ENCODE measurements around the gene THRB.

Gene THRB

DNA sequence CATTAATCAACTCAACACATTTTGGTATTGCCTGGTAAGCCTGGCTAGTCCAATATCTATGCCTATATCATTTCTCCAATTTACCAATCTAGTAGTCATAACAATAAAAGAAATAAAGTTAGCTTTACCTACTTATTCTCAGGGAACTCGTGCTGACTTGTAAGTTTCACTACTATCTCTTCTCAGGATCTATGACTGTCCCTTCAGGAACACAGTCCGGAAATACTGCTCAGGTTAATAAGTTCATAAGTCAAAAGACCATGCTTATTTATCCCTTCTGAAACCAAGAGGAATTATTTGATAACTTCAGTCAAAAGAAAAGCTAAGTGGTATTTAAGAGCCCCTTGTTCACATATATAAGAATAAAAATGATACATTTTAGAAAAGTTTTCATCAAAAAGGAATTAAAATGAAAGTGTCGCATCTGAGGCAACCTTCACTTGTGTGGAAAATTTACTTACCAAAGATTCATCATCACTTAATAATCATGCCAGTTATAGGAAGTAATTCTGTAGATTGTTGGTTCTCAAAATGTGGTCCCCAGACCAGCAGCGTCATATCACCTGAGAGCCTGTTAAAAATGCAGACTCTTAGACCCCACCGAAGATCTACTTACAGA, 15.5 kb upstream of the THRB start:
- no peak for DNase-seq

DNA sequence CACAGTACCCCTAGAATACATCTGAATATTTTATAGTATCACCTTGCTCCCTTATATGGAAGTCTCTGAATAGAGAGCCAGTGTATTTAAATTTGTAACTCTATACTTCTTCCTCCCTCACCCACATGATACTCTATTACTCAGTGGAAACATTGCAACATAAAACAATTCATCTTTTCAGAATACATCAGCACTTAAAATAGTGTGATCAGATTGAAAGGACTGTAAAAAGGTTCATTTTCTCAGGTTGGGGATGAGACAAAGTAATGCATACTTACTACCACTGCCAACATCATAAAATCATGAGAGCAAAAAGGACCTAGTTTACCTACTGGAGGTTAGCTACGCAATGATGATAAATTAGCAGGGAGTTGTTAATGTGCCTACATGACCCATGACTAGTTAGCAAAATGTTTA, 13.8 kb upstream of the THRB start:
- DNase-seq = no peak

GRCh38 chr3:24507776-24508422, 13.2 kb upstream of the THRB start:
- no peak for DNase-seq

DNA sequence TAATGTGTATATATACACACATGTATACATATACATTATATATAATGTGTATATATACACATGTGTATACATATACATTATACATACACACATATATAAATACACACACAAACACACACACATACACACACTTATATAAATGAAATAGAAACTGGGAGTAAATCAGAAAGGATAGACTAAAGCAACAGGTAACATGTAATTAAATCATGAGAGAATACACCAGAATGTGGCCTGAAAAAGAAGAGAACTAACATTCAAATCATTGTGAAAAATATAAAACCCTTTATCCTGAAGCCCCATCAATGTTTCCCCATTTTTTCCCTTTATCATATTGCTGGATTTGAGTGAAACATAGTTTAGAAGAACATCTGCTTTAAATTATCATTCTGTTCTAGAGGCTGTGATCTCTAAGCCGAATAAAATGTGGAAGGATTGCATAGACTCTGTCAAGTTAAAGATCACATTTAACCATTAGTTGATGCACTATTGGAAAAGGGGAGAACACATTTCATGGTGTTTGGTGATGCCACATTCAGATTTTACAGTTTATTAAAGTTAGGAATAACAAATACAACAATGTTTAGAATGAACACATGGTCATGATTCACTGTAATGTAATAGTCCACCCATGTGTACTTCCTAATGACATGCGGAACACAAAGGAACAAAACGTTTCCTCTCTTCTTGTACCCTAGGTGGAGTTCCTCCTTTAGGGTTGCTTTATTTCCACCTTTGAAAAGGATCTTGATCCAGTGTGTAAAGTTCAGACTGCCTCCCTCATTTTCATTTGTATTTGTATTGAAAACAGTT, 12.5 kb upstream of the THRB start:
- no peak for DNase-seq

DNA sequence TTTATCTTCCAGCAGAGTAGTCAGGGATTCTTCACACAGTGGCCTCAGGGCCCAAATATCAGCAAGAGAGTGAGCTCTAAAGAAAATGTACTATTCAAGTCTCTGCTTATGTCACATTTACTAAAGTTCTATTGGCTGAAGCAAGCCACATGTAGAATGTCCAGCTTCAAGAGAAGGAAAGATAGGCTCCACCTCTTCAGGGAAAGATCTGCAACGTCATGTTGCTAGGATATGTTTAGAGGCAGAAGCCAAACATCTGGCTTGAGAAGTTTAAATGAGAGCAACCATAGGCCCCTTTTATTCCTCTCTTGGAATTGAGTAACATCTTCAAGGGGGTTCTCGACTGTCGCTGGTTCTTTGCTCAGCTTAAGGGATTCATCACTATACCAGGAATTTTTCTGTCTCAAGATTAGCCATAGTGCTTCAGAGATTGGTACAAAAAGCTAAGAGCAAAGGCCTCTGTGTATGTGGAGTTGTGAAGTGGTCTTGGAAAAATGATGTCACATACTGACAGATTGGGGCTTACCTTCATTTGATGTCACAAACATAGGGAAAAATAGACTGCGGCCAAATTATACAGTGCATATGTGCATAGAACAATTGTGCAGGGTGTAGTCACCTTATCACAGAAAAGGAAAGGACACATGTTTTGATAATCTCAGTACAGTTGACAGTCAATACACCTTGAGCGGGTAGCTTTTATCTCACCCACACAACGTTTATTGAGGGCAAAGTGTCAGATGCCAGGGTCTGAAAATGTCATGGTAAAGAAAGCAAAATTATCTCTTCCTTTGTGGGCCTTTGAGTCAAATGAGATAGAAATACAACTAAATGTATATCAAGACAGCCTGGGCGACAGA, 11.3 kb upstream of the THRB start:
- no peak for DNase-seq

GRCh38 chr3:24504772-24505171, 10.1 kb upstream of the THRB start:
- no peak for DNase-seq

- DNase-seq = no peak
Observed at GRCh38 chr3:24503616-24504113, 9.0 kb upstream of the THRB start.

GRCh38 chr3:24502690-24503089, 8.0 kb upstream of the THRB start:
- DNase-seq = no peak

GRCh38 chr3:24500806-24501205, 6.2 kb upstream of the THRB start:
- DNase-seq = no peak

GRCh38 chr3:24499991-24500390, 5.3 kb upstream of the THRB start:
- no peak for DNase-seq

DNA sequence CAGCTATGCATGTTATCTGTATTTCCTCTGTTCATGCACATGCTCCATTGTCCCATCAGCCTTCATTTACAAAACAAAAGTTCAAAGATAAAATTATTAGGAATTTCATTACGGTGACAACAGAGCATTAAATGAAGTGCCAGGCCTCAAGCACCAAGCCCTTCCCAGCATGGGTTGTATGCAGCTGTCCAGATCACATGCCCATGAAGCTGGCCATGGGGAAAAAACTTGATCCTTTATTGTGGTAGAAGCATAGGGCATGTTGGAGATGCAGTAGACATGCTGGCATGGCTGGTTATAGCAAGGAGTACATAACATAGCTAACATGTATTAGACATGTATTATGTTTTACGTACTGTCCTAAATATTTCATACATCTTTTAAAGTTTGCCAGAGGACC, 4.1 kb upstream of the THRB start:
- no peak for DNase-seq

DNA sequence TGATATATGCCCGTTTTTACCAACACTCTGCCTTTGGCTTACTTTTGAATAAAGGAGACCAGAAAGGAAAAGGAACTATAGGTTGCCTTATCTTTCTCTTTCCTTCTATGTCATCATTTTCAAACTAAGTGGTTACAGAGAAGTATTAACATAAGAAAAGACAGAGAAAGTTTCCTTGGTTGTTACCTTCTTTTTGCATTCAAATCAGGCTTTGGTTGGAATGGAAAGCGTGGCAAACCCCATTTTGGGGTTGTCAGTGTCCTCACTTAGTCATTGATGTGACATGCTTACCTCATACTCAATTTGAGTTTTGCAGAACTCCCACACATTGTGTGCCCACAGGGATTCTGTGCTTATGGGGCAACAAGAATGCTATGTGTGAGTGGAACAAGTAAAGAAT, 3.7 kb upstream of the THRB start:
- DNase-seq = no peak

- no peak for DNase-seq
Observed at GRCh38 chr3:24497942-24498341, 3.3 kb upstream of the THRB start.

DNA sequence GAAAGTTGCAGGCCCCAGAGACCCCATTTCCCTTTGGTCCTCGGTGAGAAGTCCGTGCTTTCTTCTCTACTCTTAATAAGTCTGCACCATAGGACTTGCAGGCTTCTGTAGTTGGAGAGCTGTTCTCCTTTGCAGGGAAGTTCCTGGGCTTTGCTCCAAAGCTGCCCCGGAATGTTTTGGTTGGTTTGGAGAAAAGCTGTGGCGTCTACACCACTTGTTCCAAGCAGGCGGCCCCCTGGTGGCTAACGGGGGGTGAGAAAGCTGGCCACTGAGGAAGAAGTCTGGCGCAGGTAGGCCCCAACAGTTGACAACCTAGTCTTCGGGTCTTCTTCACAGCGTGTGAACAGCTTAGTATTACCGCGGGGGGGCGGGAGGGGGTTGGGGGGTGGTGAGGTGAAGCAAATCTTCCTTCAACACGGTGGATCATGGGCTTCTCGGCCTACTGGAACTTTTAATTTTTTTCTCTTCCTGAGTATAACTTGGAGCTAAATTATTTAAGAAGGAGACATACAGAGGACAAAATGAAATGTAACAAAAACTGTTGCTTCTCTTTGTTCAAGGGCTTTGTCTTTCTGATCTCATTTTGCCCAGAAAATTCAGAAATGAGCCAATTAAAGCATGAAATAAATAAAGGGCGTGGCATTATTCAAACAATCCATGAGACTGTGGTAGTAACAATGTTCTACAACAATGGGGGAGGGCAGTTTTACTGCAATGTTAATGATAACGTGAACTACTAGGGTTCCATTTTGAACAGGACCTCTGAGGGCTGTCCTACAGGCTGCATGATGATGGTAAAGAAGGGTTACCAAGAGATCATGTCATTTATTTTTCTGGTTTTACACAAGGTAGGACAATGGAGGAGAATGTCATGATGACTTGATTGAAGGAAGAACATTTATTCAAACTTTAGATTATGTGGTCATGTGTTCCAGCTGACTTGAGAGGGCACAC, 2.2 kb upstream of the THRB start:
- DNase-seq = no peak

- DNase-seq = no peak
Observed at GRCh38 chr3:24495326-24495994, 810 bp upstream of the THRB start.

DNA sequence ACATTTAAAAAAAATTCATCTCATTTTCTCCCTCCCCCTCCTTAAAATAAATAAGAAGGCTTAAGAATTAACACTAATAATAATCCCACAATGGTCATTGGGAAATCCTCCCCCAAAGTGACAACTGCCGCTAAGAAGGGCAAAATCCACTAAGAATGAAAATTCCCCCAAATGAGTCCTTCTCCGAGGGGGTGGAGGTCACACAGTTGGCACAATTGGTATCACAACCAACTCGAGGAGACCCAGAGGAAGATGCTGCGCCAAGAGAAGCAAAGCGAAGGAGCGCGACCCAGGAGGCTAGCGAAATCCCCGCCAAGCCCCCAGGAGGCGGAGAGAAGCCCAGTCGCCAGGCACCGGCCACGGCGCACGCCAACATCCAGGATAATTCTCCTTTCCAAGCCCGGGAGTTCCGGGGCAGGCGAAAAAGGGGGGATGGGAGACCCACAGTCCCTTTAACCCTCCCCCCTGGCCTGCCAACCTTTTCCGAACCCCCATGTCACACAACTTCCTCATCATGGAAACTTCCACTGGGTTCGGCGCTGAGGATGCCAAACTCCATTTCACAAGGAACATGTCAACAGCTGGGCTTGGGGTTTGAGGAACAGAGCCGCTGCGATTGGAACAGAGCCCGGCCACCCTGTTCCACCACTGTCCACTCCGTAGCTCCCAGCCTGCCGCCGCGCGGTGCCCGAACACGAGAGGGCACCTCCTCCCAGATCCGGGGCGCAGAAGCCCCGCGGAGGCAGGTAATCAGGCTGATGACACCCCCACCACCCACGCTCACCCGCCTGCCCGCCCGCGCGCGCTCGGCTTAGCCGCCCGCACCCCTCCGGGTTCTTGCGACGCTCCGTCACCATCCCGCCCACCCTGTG, 668 bp downstream of the THRB start:
- no peak for DNase-seq

DNA sequence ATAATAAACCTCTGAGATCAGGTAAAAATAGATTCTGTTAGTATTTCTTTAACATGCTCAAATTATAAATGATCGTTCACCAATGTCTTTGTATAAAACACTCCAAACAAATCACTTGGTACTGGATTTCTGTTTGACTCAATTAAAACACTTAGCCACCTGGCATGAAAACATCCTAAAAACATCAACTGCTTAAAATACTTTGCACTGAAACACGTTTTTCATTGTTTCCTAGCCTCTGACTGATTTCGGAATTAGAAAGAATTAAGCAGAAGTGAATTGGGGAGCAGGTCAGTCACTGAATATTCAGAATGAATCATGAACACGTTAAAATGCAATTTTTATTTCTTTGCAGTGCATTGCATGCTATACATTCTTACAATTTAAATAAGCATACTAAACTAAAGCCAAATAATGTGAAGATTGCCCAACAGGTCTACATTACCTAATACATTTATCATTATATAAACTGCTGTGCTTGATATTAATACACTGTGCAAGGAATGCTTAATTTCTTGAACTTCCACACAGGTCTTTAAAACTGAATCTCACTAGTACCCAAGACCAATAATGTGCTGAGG, 1.6 kb downstream of the THRB start:
- DNase-seq = no peak

GRCh38 chr3:24490151-24490550, 4.5 kb downstream of the THRB start:
- no peak for DNase-seq

- DNase-seq = no peak
Observed at GRCh38 chr3:24487325-24488262, 7.1 kb downstream of the THRB start.
